DND-41 (cell line): ENCODE results near the gene CDC20.

Source experiments
- EZH2 ChIP-seq: IDR thresholded peaks from 3 replicates; pipeline ENCODE4 v1.6.1; 2012; ENCODE audit warnings: borderline replicate concordance, low read depth, mild to moderate bottlenecking, moderate library complexity, low read length, inconsistent platforms; ENCODE audit not compliant: severe bottlenecking
- TF ChIP-seq, protein P1 (sequence below): IDR thresholded peaks from 2 replicates; pipeline ENCODE4 v1.5.1; 2012; ENCODE audit warnings: borderline replicate concordance, low read length, moderate library complexity, mild to moderate bottlenecking; ENCODE audit not compliant: poor library complexity, severe bottlenecking; ENCODE audit errors: extremely low read depth

DNA sequence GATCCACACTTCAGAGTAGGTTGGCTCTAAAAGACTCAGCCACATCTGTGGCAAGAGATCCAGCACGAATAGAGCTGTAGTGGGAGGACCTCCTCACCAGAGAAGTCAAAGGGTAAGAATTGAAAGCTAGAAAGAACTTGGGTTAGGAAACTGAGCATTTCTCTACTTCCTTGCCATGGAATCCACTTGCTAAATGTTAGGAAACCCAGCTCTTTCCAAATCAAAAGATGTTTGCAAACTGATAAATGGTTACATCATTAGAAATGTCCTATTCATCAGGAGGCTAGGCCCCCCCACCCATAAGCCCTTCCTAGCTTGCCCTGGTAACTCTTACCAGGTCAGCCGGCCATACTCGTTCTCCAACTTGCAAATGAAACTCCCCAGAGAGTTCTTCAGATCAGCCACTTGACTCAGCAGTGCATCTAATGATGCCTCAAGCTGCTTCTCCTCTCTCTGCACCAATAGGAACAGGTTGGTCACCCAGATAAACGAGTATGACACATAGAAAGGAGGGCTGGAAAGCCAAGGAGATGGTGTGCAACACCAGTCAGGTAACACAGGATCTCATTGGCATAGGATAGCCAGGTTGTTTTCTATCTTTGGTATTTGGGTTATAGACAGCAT is 29.3 kb downstream of the CDC20 start:
- TF ChIP-seq EZH2 = no peak
- TF ChIP-seq, protein P1, sequence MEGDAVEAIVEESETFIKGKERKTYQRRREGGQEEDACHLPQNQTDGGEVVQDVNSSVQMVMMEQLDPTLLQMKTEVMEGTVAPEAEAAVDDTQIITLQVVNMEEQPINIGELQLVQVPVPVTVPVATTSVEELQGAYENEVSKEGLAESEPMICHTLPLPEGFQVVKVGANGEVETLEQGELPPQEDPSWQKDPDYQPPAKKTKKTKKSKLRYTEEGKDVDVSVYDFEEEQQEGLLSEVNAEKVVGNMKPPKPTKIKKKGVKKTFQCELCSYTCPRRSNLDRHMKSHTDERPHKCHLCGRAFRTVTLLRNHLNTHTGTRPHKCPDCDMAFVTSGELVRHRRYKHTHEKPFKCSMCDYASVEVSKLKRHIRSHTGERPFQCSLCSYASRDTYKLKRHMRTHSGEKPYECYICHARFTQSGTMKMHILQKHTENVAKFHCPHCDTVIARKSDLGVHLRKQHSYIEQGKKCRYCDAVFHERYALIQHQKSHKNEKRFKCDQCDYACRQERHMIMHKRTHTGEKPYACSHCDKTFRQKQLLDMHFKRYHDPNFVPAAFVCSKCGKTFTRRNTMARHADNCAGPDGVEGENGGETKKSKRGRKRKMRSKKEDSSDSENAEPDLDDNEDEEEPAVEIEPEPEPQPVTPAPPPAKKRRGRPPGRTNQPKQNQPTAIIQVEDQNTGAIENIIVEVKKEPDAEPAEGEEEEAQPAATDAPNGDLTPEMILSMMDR = no peak
